NCI-H2081 treated with DMSO at 0.1 percent for 48 hours (cell line): ENCODE measurements around the gene GNB3.
"Not testable (repeated sequence)": the region's sequence is repeated elsewhere in the genome, so short reads cannot be mapped to it uniquely, and the experiment has no call there.

Experiments
- DNase-seq: peaks from one replicate; lab custom pipeline; 2025; lab: John Stamatoyannopoulos, UW

Gene GNB3

DNA sequence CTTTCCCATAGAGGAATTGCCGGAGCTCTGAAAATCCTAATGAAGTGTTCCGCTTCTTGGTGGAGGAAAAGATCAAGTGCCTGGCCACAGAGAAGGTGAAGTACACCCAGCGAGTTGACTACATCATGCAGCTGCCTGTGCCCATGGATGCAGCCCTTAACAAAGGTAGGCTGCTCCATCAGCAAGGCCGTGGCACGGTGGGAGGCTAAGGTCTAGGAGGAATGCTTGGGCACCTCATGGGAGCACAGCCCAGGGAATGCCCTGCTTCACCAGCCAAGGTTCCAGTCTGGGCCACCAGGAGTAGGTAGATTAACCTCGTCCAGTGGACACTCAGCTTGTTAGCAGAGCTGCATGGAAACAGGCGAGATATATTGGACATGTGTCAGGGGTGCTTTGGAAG, 20.2 kb downstream of the GNB3 start:
- DNase-seq = no peak

DNA sequence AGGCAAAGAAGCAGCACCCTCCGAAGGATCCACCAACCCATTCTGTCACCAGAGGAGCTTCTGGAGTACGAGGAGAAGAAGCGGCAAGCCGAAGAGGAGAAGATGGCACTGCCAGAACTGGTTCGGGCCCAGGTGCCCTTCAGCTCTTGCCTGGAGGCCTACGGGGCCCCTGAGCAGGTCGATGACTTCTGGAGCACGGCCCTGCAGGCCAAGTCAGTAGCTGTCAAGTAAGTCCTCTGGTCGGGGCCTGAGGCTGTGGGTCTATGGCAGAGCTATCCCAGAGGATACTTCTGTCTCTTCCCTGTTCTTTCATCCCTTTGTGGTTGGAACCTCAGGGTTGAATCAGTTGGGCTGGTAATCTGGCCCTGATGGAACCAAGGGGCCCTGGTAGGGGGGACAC, 20.7 kb downstream of the GNB3 start:
- no peak for DNase-seq

DNA sequence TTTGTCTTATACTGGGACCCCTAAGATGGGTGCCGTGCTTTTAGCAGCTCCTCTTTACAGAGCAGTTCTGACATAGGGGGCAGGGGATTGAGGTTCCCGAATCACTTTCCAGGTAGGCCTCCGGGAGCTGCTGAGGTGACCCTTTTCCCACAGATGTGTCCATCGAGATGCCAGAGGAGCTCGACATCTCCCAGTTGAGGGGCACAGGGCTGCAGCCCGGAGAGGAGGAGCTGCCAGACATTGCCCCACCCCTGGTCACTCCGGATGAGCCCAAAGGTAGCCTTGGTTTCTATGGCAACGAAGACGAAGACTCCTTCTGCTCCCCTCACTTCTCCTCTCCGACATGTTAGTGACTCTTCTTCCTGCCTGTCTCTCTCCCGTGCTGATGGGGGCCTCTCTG, 22.3 kb downstream of the GNB3 start:
- no peak for DNase-seq

DNA sequence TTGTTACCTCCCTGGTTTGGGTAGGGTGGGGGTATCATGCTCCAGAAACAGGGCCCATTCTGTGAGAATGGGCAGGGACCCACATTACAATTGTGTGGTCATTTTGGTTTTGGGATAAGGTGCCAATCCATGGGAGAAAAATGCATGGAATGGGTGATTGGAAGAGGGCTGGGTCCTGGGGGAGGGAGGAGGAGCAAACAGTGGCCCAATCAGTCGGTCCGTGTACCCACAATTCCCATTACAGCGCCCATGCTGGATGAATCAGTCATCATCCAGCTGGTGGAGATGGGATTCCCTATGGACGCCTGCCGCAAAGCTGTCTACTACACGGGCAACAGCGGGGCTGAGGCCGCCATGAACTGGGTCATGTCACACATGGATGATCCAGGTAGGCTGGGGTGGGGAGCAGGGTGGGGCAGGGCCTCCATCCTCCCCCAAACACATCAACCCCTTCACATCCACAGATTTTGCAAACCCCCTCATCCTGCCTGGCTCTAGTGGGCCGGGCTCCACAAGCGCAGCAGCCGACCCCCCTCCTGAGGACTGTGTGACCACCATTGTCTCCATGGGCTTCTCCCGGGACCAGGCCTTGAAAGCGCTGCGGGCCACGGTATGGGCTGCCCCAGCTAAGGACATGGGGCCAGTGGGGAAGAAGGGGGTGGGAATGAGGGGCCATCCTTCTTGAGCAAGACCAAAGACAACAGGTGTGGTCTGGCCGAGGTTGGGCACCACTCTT, 23.0 kb downstream of the GNB3 start:
- DNase-seq = no peak

- not testable (repeated sequence) for DNase-seq
Measured at GRCh38 chr12:6865307-6865706, 24.6 kb downstream of the GNB3 start.

DNA sequence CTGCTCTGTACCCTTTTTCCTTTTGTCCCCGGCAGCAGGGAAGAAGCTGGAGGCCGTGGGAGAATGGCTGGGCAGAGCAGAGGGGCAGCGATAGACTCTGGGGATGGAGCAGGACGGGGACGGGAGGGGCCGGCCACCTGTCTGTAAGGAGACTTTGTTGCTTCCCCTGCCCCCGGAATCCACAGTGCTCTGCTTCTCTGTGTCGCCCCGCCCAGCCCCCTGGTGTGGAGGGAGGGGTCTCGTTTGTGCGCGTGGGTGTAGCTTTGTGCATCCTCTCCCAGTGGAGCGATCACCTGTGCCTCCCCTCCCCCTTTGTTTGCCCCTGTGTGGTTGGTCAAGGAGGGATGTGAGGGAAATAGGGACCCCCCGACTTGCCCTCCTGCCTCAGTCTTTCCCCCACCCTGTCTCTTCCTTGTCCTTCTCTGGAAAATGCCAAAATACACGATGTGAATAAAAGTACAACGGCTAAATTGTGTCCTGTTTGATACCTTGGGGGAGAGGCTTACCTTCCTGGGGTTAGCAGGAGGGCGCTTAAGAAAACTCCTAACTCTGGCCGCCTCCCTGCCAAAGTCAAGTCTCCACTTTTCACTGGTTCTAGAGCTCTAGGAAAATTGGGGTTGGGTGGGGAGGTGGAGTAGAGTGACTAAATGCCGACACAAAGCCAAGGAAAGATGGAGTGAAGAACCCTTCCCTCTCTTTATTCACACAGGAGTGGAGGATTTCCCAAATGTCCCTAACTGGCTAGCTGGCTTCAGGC, 25.6 kb downstream of the GNB3 start:
- no peak for DNase-seq

- no peak for DNase-seq
Measured at GRCh38 chr12:6866920-6867412, 26.2 kb downstream of the GNB3 start.

DNA sequence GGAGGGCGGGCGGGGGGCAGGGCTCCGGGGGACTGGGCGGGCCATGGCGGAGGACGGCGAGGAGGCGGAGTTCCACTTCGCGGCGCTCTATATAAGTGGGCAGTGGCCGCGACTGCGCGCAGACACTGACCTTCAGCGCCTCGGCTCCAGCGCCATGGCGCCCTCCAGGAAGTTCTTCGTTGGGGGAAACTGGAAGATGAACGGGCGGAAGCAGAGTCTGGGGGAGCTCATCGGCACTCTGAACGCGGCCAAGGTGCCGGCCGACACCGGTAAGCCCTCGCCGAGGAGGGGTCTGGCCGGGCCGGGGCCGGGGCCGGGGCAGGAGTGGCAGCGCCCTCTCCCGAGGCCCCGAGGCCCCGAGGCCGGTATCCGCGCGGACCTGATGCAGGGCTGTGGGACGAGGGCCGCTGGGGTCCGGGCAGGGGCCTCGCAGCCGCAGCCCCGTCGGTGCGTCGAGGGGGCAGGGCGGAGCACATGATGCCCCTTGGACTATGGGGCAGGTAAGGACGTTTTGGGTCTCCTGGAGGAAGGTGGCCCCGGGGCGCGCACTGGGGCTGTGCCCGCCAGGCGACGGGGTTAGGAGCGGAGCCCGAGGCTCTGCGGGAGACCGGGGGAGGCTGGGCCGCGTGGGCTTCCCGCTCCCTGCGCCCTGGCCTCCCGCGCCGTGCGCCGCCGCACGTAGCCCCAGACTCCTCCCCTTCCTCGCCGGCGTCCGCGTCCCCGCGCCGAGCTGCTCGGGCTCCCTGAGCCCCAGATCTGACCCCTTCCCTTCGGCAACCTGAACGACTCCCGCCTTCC, 26.9 kb downstream of the GNB3 start, which contains the start of gene TPI1:
Gene TPI1, plus strand, starts transcription at position 119 of the 798 bp plus-strand sequence. Its CDS starts 36 bp downstream, at position 155.
- DNase-seq = peak; percentile 24

GRCh38 chr12:6868211-6869048, 27.7 kb downstream of the GNB3 start:
- DNase-seq = no peak

DNA sequence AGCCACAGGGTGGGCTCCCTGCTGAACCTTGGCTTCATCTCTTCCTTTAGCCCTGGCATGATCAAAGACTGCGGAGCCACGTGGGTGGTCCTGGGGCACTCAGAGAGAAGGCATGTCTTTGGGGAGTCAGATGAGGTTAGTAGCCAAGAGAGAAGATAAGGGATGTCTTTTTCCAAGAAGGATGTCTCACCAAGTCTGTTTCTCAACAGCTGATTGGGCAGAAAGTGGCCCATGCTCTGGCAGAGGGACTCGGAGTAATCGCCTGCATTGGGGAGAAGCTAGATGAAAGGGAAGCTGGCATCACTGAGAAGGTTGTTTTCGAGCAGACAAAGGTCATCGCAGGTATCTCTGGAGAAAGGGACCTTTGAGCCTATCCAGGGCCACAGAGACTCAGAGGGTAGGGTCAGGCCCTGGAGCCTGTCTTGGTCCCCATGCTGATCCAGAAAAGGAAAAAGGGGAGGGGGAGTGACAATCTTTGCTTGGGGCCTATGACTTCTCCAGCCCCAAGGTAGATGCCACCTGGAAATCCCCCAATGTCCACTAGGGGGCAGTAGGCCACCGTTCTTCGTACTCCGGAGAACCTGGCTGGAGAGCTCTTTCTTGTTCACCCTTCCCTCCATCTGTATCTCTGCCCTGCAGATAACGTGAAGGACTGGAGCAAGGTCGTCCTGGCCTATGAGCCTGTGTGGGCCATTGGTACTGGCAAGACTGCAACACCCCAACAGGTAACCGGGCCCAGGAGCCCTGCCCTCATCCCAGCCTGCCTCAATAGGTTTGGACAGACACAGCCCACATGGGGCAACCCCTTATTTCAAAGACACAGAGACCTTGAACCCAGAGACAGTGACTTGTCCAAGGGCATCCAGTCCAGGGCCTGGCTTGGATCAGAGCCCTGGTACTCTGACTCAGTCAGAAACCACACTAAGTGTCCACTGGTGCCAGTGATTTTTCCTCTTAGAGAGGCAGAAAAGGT, 28.6 kb downstream of the GNB3 start:
- peak; percentile 23 for DNase-seq

DNA sequence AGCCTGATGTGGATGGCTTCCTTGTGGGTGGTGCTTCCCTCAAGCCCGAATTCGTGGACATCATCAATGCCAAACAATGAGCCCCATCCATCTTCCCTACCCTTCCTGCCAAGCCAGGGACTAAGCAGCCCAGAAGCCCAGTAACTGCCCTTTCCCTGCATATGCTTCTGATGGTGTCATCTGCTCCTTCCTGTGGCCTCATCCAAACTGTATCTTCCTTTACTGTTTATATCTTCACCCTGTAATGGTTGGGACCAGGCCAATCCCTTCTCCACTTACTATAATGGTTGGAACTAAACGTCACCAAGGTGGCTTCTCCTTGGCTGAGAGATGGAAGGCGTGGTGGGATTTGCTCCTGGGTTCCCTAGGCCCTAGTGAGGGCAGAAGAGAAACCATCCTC, 29.6 kb downstream of the GNB3 start:
- DNase-seq = not testable (repeated sequence)

DNA sequence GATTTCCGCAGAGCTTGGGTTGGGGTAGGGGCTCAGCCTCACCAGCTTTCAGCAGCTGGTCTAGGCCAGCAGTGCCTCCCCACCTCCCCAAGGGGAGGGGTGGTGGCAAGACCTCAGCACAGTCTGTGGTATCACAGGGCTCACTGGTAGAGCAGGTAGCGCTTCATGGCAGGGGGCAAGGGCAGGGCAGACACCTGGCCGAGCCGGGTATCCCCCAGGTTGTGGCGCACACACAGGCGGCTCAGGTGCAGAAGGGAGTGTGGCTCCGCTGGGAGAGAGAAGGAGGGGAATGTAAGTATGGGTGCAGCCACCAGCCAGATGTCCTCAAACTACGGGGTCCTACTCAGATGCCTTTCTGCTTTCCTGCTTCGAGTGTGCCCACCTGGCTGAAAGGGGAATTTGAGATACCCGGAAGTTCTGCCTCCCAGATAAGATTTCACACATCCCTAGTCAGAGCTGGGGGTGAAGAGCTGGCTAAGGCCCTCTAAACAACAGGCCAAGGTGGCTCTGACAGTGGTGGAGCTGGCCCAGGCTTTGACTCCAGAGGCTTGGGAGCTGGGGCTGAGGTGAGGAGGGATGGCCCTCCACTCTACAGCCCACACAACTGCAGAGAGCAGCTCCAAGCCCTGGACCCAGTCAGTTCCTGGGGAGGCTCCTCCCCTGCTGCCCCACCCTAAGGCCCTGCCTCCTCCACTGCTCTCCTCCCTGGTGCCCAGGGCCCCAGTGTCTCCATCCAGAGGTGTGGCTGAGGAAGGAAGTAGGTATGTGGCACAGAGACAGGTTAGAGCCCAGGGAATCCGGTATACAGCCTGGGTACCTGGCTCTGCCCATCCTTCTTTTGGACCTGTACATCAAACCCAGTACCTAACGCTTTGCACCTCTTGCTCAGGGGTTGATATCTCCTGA, 30.6 kb downstream of the GNB3 start:
- DNase-seq = no peak

DNA sequence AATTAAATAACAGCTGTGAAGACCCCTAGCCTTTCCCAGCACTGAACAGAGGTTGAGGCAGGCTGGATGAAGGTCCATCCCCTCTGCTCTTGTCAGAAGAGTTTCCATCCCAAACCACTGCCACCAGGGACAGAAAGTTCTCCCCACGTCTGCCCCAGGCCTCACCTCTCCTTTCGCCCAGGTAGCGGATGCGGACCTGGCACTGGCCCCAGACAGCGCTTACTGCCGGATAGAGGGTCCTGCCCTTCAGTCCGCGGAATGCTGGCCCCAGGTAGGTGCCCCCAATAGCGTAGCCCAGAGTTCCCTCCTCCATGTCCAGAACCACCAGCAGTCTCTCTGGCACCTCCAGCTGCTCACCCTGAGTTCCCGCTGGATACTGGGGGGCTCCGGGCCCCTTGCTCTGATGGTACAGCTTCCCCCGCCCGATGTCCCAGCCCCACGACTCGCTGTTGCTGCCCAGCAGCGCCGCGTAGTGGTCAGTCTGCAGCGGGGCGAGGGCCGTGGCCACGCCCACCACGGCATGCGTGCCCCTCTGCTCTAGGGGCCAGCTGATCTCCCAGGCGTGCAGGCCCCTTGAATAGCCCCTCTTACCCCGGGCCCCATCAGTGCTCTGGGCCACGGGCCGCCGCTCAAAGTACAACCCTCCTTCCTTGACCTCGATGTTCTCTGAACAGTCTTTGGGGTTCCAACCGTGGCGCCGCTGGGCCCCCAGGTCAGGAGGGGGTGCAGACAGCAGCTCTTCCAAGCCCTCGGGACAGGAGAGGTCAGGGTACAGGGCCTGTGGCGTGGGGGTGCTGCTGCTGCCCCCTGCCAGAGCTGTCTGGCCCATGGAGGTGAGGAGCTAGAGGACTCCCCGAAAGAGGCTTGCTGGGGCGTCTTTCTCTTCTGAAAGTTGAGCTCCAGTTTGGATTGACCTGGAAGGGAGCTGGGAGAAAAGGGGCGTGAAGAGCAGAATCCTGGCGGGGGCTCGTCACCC, 31.6 kb downstream of the GNB3 start:
- DNase-seq = no peak

GRCh38 chr12:6873094-6874014, 32.6 kb downstream of the GNB3 start, which contains the start of gene SPSB2:
SPSB2 (minus strand) TSS chr12:6873303; CDS start chr12:6872901, 402 bp downstream.
- peak; percentile 29 for DNase-seq

GRCh38 chr12:6874015-6874368, 33.3 kb downstream of the GNB3 start:
- DNase-seq = not testable (repeated sequence)

GRCh38 chr12:6879824-6880223, 39.1 kb downstream of the GNB3 start:
- DNase-seq = not testable (repeated sequence)

- DNase-seq = no peak
Measured at GRCh38 chr12:6883252-6883651, 42.5 kb downstream of the GNB3 start.
